ENCODE measurements around the gene ICA1.
A peak's percentile ranks its signal among the peaks of the same experiment; 100 is the strongest.
"Not testable (repeated sequence)": the region's sequence is repeated elsewhere in the genome, so short reads cannot be mapped to it uniquely, and the experiment has no call there.

ICA1 gene

GRCh38 chr7:8129318-8129659 lies 132.7 kb downstream of the ICA1 start:
- no peak for DNase-seq (ENCODE audit: low read depth)

GRCh38 chr7:8128449-8129317 lies 133.3 kb downstream of the ICA1 start:
- no peak for DNase-seq (ENCODE audit: low read depth)

DNA sequence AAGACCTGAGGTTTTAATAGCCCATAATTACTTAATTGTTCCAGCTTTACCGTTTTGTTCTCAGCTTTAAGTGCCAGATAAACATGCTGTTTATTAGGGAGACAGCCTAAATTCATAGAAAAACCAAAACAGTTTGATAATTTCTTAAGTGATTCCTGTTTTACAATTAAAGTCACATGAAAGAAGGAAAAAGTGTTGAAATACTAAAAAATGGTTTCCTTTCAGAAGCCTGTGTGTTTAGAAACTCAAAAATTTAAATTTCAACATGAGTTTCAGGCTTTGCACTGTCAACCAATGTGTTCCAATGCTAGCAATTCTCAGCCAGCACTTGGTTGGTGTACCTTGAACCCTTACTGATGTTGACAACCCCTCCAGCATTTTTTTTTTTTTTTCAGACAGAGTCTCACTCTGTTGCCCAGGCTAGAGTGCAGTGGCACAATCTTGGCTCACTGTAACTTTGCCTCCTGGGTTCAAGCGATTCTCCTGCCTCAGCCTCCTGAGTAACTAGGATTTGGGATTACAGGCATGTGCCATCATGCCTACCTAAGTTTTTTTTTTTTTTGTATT lies 135.3 kb downstream of the ICA1 start:
- DNase-seq (ENCODE audit: low read depth) = no peak

- no peak for DNase-seq (ENCODE audit: low read depth)
Observed at GRCh38 chr7:8125680-8126444, 136.1 kb downstream of the ICA1 start.

DNA sequence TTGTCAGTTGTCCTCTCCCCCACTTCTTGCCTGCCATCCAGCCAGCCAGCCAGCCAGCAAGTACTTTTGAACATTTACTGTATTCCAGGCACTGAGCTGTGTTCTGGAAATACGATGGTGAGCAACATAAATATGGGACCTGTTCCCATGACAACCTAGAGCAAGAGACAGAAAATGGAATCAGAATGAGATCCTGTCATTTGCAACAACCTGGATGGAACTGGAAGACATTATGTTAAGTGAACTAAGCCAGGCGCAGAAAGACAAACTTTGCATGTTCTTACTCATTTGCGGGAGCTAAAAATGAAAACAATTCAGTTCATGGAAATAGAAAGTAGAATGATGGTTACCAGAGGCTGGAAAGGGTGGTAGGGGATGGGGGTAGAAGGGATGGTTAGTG lies 140.7 kb downstream of the ICA1 start:
- DNase-seq (ENCODE audit: low read depth) = no peak

- DNase-seq (ENCODE audit: low read depth) = no peak
Observed at GRCh38 chr7:8120390-8121058, 141.4 kb downstream of the ICA1 start.

- DNase-seq (ENCODE audit: low read depth) = no peak
Observed at GRCh38 chr7:8119262-8119661, 142.7 kb downstream of the ICA1 start.

GRCh38 chr7:8117195-8117594 lies 144.8 kb downstream of the ICA1 start:
- DNase-seq (ENCODE audit: low read depth) = no peak

DNA sequence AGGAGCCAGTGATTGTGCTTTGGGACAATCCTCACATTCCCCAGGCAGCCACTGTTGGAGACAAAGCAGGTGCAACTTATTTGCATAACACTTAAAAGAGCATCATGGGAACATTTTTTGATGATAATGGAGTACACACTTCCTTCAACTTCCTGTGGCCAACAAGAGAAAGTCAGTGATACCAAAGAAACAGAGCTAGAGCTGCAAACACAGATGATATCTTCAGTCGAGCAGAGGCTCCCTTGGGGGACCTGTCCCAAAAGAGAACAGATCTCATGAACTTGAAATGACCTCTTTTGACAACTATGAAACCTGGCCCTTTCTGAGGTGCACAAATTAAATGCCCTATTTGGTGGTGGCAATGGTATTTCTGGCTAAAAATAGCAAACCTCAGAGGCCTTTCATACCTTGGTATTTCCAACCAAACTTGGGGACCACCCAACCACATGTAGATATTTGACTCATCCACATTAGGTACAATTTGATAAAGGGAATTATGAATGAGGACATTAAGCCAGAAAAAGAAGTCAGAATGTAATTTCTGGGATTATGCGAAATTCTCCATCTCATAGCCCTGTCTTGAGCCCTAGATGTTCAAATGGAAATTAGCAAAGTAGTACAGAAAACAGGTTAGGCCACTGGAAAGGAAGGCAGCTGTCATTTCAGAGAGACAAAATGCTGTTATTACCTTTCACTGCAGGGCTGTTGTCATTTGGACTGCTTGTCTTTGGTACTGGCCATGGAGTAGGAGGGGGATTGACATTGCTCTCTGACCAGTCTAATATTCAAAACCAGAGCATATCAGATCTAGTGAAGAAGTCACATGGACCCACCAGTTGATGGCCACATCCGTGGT lies 146.2 kb downstream of the ICA1 start:
- no peak for DNase-seq (ENCODE audit: low read depth)

DNA sequence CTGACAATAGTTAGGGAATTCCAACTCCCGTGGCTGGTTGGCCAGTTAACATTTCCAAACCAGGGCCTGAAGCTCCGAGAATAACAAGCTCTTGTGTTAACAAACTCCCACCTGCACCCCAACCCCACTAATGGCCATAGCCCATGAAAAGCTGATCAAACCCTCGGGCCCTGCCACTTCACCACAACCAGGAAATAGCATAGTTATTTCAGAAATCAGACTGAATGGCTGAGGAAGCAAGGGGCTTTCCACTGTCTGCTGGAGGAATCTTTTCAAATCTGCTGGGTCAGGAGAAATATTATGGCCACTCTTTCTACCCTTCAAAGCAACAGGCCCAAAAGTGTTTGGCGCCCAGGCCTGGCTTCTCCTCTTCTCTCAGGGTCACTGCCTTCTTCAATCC lies 147.8 kb downstream of the ICA1 start:
- DNase-seq (ENCODE audit: low read depth) = no peak

DNA sequence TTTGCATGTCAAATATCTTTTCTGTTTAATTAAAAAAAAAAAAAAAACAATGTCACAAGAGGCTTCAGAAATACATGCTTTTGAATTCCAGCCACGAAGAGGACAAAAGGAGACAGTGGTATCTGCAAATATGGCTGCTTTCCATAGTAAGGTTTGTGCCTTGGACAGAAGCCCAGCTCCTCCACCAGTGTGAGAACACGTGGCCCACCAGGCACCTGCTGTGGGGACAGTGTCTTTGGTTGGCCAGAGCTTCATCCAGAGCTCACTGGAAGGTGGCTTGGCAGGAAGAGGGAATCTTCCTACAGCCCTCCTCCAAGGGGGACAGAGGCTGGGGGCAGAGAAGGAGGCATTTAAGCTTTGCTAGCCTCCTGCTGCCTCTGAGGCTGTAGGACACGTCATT lies 148.8 kb downstream of the ICA1 start:
- no peak for DNase-seq (ENCODE audit: low read depth)

- no peak for DNase-seq (ENCODE audit: low read depth)
Observed at GRCh38 chr7:8112685-8113084, 149.3 kb downstream of the ICA1 start.

DNA sequence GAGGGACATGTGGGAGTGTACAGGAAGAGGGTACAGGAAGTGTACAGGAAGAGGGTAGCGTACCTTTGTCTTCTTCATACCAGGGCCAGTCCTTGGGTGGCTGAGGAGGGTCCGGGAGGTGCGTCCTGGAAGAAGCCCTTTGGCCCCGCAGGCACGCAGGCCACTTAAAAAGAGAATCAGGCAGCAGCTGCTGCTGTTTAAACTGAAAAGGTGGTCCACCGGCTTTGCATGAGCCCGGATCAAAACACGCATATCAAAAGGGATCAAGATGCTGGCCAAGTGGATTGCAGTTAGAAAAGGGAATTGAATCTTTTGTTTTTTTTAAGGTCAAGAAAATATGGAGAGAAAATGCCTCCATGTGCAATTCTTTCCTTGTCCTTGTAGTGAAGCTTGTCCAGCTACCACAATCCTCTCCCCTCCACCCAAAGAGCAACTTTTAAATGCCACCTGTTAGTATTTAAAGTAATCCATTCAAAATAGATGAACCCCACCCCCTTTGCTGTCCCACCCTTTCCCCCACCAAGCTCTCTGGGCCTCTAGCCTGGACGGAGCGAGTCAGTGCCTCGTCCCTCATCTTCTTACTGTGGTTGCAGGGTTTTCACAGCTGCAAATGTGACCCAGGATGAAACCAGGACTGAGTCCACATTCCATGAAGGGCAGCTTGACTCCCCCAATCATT lies 150.5 kb downstream of the ICA1 start:
- no peak for DNase-seq (ENCODE audit: low read depth)

DNA sequence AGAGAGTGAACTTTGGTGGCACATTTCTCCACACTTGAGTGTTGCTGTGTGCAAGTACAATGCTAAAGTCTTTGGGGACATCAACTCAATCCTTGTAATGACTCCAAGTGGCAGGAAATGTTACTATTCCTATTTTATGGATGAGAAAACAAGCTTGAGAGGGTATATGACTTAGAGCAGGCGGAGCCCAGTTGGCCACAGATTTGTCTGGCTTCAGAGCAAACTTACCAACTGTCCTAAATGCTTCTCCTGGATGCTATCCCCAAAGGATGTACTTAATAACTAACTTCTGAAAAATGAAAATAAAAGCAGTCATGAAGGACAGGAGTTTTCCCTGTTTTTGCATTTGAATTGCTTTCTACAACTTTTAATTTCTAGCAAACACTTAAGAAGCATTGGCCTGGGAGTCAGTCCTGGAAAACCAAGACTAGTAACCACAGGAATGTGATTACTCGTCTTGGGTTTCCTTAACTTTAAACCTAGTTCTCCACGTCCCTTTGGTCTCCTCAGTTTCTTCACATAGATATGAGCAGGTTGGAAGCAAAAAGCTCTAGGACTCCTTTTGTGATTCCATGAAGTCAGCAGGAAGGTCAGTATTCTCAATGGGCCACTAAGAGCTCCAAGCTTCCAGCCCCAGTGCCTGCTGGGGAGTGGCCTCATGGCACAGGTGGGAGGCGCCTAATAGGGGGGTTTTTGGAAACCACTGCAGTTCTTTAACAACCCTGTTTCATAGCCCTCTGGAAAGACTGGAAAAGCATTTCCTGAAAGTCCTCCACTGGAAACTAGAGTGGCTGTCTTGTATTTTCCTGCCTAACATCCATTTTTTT lies 152.6 kb downstream of the ICA1 start:
- peak; percentile 27 for DNase-seq (ENCODE audit: low read depth)

GRCh38 chr7:8105449-8106095 lies 156.4 kb downstream of the ICA1 start:
- no peak for DNase-seq (ENCODE audit: low read depth)

GRCh38 chr7:8103282-8103681 lies 158.7 kb downstream of the ICA1 start:
- no peak for DNase-seq (ENCODE audit: low read depth)

DNA sequence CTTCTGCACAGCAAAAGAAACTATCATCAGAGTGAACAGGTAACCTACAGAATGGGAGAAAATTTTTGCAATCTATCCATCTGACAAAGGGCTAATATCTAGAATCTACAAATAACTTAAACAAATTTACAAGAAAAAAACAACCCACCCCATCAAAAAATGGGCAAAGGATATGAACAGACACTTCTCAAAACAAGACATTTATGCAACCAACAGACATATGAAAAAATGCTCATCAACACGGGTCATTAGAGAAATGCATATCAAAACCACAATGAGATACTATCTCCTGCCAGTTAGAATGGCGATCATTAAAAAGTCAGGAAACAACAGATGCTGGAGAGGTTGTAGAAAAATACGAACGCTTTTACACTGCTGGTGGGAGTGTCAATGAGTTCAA lies 160.7 kb downstream of the ICA1 start:
- not testable (repeated sequence) for DNase-seq (ENCODE audit: low read depth)

DNA sequence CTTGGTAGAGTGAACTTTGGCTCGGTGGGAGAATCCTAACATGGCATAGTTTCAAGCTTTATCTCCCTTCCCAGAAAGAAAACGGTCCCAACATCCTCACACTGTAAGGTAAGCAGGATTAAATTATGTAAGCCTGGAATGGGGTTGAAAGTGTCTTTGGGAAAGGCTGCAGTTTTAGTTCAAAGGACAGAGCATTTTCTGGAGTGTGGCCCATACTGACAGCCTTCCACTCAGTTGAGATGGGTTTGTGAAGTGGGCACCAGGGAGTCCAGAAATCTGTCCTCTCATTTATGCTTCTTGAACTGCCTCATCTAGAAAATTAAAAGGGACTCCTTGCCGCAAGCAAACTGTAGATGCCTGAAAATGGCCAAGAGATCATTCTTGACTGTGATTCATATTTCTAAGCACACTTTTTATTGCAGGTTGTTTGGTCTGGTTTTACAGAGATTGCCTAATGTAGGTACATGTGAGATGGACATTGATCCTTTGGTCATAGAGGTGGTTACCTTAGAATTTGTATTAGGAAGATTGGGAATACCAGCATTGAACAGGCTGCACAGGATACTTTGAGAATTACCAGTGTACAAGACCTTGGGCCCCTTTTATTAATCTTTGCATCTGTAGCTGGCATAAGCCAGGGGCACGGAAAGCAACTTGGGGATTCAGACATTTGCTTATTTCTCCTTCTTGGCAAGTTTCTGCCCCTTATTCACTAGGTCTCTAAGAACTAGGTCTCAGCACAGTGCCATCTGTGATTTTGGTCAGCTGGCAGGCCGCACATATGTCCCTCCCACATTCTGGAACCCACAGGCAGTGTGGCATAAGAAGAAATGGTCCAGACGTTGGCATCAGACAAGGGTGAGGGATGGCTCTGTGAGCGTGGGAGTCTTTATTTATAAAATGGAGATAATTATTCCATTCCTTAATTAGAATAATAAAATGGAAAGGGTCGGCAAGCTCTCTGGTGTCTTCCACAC lies 167.5 kb downstream of the ICA1 start:
- DNase-seq (ENCODE audit: low read depth) = no peak
